Measurements from ENCODE around the gene LATS1.

LATS1 gene

GRCh38 chr6:149657441-149657840 lies 60.5 kb downstream of the LATS1 start:
- DNase-seq: no peak

- DNase-seq: no peak
Measured at GRCh38 chr6:149651056-149651455, 66.8 kb downstream of the LATS1 start.

GRCh38 chr6:149648148-149649145 lies 69.5 kb downstream of the LATS1 start, which contains the start of gene KATNA1:
Gene KATNA1 (minus strand): TSS chr6:149648714. CDS start chr6:149638547, 10,167 bp downstream.
- peak; percentile 74 to 87 for DNase-seq

GRCh38 chr6:149646599-149646998 lies 71.3 kb downstream of the LATS1 start:
- no peak for DNase-seq

GRCh38 chr6:149642829-149643580 lies 74.9 kb downstream of the LATS1 start:
- DNase-seq: no peak

- DNase-seq: peak; percentile 35 to 37
Measured at GRCh38 chr6:149636124-149636523, 81.8 kb downstream of the LATS1 start.

GRCh38 chr6:149634315-149634714 lies 83.6 kb downstream of the LATS1 start:
- no peak for DNase-seq

- DNase-seq: no peak
Measured at GRCh38 chr6:149628875-149629510, 88.9 kb downstream of the LATS1 start.

GRCh38 chr6:149627672-149628071 lies 90.2 kb downstream of the LATS1 start:
- DNase-seq: no peak

GRCh38 chr6:149615805-149616204 lies 102.1 kb downstream of the LATS1 start:
- DNase-seq: no peak

GRCh38 chr6:149614337-149614736 lies 103.6 kb downstream of the LATS1 start:
- DNase-seq: no peak

GRCh38 chr6:149608381-149608982 lies 109.4 kb downstream of the LATS1 start:
- no peak for DNase-seq

Measured in SW 1271 (cell line).